ENCODE data around the gene MCOLN3. TPM values are rescaled to one million over a fixed set of nuclear protein-coding genes. Genes with fewer than 3 reads are reported as not detected.
A peak's percentile ranks its signal among the peaks of the same experiment; 100 is the strongest.
"Not testable (repeated sequence)": the region's sequence is repeated elsewhere in the genome, so short reads cannot be mapped to it uniquely, and the experiment has no call there.

The MCOLN3 gene
- polyA plus RNA-seq, 12 donors: 1.2 to 10.8 (median 2.4) TPM; not detected in 1

GRCh38 chr1:85049735-85050166, 1.5 kb upstream of the MCOLN3 start:
- no peak for DNase-seq

- DNase-seq: no peak
Observed at GRCh38 chr1:85047472-85048295, 616 bp downstream of the MCOLN3 start.

- DNase-seq: no peak
Observed at GRCh38 chr1:85047144-85047471, 1.2 kb downstream of the MCOLN3 start.

- no peak for DNase-seq
Observed at GRCh38 chr1:85042413-85042812, 5.9 kb downstream of the MCOLN3 start.

GRCh38 chr1:85041793-85042192, 6.5 kb downstream of the MCOLN3 start:
- no peak for DNase-seq

GRCh38 chr1:85033221-85033620, 15.1 kb downstream of the MCOLN3 start:
- no peak for DNase-seq

- no peak for DNase-seq
Observed at GRCh38 chr1:85030536-85030935, 17.8 kb downstream of the MCOLN3 start.

- DNase-seq: no peak
Observed at GRCh38 chr1:85028151-85028550, 20.1 kb downstream of the MCOLN3 start.

- DNase-seq: no peak
Observed at GRCh38 chr1:85027242-85027983, 20.9 kb downstream of the MCOLN3 start.

- no peak for DNase-seq
Observed at GRCh38 chr1:85025940-85026339, 22.4 kb downstream of the MCOLN3 start.

- no peak for DNase-seq
Observed at GRCh38 chr1:85024736-85025135, 23.6 kb downstream of the MCOLN3 start.

GRCh38 chr1:85022700-85023099, 25.6 kb downstream of the MCOLN3 start:
- no peak for DNase-seq

GRCh38 chr1:85019994-85020393, 28.3 kb downstream of the MCOLN3 start:
- DNase-seq: peak; percentile 70

- DNase-seq: no peak
Observed at GRCh38 chr1:85015826-85016225, 32.5 kb downstream of the MCOLN3 start.

- not testable (repeated sequence) for DNase-seq
Observed at GRCh38 chr1:85005641-85006040, 42.7 kb downstream of the MCOLN3 start.

- DNase-seq: no peak
Observed at GRCh38 chr1:85001742-85002141, 46.6 kb downstream of the MCOLN3 start.

- no peak for DNase-seq
Observed at GRCh38 chr1:84998642-84999280, 49.5 kb downstream of the MCOLN3 start.

- DNase-seq: no peak
Observed at GRCh38 chr1:84997667-84998600, 50.4 kb downstream of the MCOLN3 start.

GRCh38 chr1:84996846-84997666, 51.2 kb downstream of the MCOLN3 start, which contains the start of gene MCOLN2:
Gene MCOLN2 (minus strand): TSS chr1:84997113. CDS start chr1:84996872, 241 bp downstream.
- no peak for DNase-seq
